ENCODE data around the gene SCFD2. TPM values are rescaled to one million over a fixed set of nuclear protein-coding genes. Genes with fewer than 3 reads are reported as not detected.

Gene SCFD2
- total and polyA plus RNA-seq, 2 donors: 5.0 to 12.1 TPM

- DNase-seq (ENCODE audit: low read depth in 6 of 9, low spot score in 9 of 9): peak in 1 of 9 donors; percentile 33
- peaks cover 0 to 5% of the 10 kb centered on the region in 2 donors for H3K9me3 ChIP-seq (ENCODE audit: control insufficient read depth in 2 of 2, insufficient read depth in 1 of 2, low read length in 1 of 2)
- H3K27me3 ChIP-seq (ENCODE audit: control insufficient read depth in 2 of 2, insufficient read depth in 1 of 2, low read length in 1 of 2): no peaks in the 10 kb centered on the region
- WGBS: 90% methylated on average over 3 of the region's 3 CpGs
- H3K27ac ChIP-seq (ENCODE audit: low read depth in 1 of 2, low read length in 1 of 2): peak overlapping the region in 1 of 2 donors; percentile 27
- H3K4me1 ChIP-seq (ENCODE audit: control insufficient read depth in 2 of 2, insufficient read depth in 2 of 2, low read length in 2 of 2): peaks cover 6 to 21% of the 10 kb centered on the region in 2 donors
- no peaks in the 10 kb centered on the region for H3K36me3 ChIP-seq (ENCODE audit: control insufficient read depth in 2 of 2, insufficient read depth in 2 of 2, low read length in 1 of 2)
- no peak overlapping the region for H3K4me3 ChIP-seq (ENCODE audit: low read length in 2 of 2)
These were observed 356.0 kb downstream of the SCFD2 start for GRCh38 chr4:53009824-53010223.

- 98% methylated on average over 4 of the region's 4 CpGs for WGBS
- no peaks in the 10 kb centered on the region for H3K36me3 ChIP-seq (ENCODE audit: control insufficient read depth in 2 of 2, insufficient read depth in 2 of 2, low read length in 1 of 2)
These were observed 358.8 kb downstream of the SCFD2 start for GRCh38 chr4:53007024-53007423.

GRCh38 chr4:53005808-53006207 lies 360.1 kb downstream of the SCFD2 start:
- 93% methylated on average over 3 of the region's 3 CpGs for WGBS
- Histone ChIP-seq H3K27ac (ENCODE audit: low read depth in 1 of 2, low read length in 1 of 2) (no peak overlapping the region), H3K27me3 (ENCODE audit: control insufficient read depth in 2 of 2, insufficient read depth in 1 of 2, low read length in 1 of 2) (no peaks in the 10 kb centered on the region), H3K9me3 (ENCODE audit: control insufficient read depth in 2 of 2, insufficient read depth in 1 of 2, low read length in 1 of 2) (peaks cover 0 to 5% of the 10 kb centered on the region in 2 donors), H3K4me3 (ENCODE audit: low read length in 2 of 2) (no peak overlapping the region), H3K4me1 (ENCODE audit: control insufficient read depth in 2 of 2, insufficient read depth in 2 of 2, low read length in 2 of 2) (peaks cover 0 to 6% of the 10 kb centered on the region in 2 donors), H3K36me3 (ENCODE audit: control insufficient read depth in 2 of 2, insufficient read depth in 2 of 2, low read length in 1 of 2) (no peaks in the 10 kb centered on the region)
- no peak for DNase-seq (ENCODE audit: low read depth in 6 of 9, low spot score in 9 of 9)

More at GRCh38 chr4:53007024-53007423, 358.8 kb downstream of the SCFD2 start:
- Histone ChIP-seq H3K9me3 (ENCODE audit: control insufficient read depth in 2 of 2, insufficient read depth in 1 of 2, low read length in 1 of 2) (peaks cover 0 to 5% of the 10 kb centered on the region in 2 donors), H3K4me3 (ENCODE audit: low read length in 2 of 2) (no peak overlapping the region), H3K27ac (ENCODE audit: low read depth in 1 of 2, low read length in 1 of 2) (no peak overlapping the region), H3K27me3 (ENCODE audit: control insufficient read depth in 2 of 2, insufficient read depth in 1 of 2, low read length in 1 of 2) (no peaks in the 10 kb centered on the region), H3K4me1 (ENCODE audit: control insufficient read depth in 2 of 2, insufficient read depth in 2 of 2, low read length in 2 of 2) (peaks cover 6 to 16% of the 10 kb centered on the region in 2 donors)
- DNase-seq (ENCODE audit: low read depth in 6 of 9, low spot score in 9 of 9): no peak

GRCh38 chr4:53005149-53005546 lies 360.7 kb downstream of the SCFD2 start:
- Histone ChIP-seq H3K27me3 (ENCODE audit: control insufficient read depth in 2 of 2, insufficient read depth in 1 of 2, low read length in 1 of 2) (no peaks in the 10 kb centered on the region), H3K4me3 (ENCODE audit: low read length in 2 of 2) (no peak overlapping the region), H3K9me3 (ENCODE audit: control insufficient read depth in 2 of 2, insufficient read depth in 1 of 2, low read length in 1 of 2) (peaks cover 0 to 5% of the 10 kb centered on the region in 2 donors), H3K36me3 (ENCODE audit: control insufficient read depth in 2 of 2, insufficient read depth in 2 of 2, low read length in 1 of 2) (no peaks in the 10 kb centered on the region), H3K4me1 (ENCODE audit: control insufficient read depth in 2 of 2, insufficient read depth in 2 of 2, low read length in 2 of 2) (peaks cover 0 to 3% of the 10 kb centered on the region in 2 donors), H3K27ac (ENCODE audit: low read depth in 1 of 2, low read length in 1 of 2) (no peak overlapping the region)
- WGBS: 70% methylated on average over 2 of the region's 2 CpGs
- DNase-seq (ENCODE audit: low read depth in 6 of 9, low spot score in 9 of 9): no peak

- Histone ChIP-seq H3K36me3 (ENCODE audit: control insufficient read depth in 2 of 2, insufficient read depth in 2 of 2, low read length in 1 of 2) (no peaks in the 10 kb centered on the region), H3K4me1 (ENCODE audit: control insufficient read depth in 2 of 2, insufficient read depth in 2 of 2, low read length in 2 of 2) (peaks cover 0 to under 1% of the 10 kb centered on the region in 2 donors), H3K27ac (ENCODE audit: low read depth in 1 of 2, low read length in 1 of 2) (no peak overlapping the region), H3K4me3 (ENCODE audit: low read length in 2 of 2) (no peak overlapping the region), H3K27me3 (ENCODE audit: control insufficient read depth in 2 of 2, insufficient read depth in 1 of 2, low read length in 1 of 2) (no peaks in the 10 kb centered on the region), H3K9me3 (ENCODE audit: control insufficient read depth in 2 of 2, insufficient read depth in 1 of 2, low read length in 1 of 2) (peaks cover 0 to 5% of the 10 kb centered on the region in 2 donors)
- WGBS: 95% methylated on average over 10 of the region's 10 CpGs
- DNase-seq (ENCODE audit: low read depth in 6 of 9, low spot score in 9 of 9): no peak
These were observed 361.2 kb downstream of the SCFD2 start for GRCh38 chr4:53004497-53005148.

GRCh38 chr4:53003959-53004358 lies 361.9 kb downstream of the SCFD2 start:
- Histone ChIP-seq H3K27me3 (ENCODE audit: control insufficient read depth in 2 of 2, insufficient read depth in 1 of 2, low read length in 1 of 2) (no peaks in the 10 kb centered on the region), H3K27ac (ENCODE audit: low read depth in 1 of 2, low read length in 1 of 2) (no peak overlapping the region), H3K9me3 (ENCODE audit: control insufficient read depth in 2 of 2, insufficient read depth in 1 of 2, low read length in 1 of 2) (peaks cover 0 to 5% of the 10 kb centered on the region in 2 donors), H3K36me3 (ENCODE audit: control insufficient read depth in 2 of 2, insufficient read depth in 2 of 2, low read length in 1 of 2) (no peaks in the 10 kb centered on the region), H3K4me1 (ENCODE audit: control insufficient read depth in 2 of 2, insufficient read depth in 2 of 2, low read length in 2 of 2) (no peaks in the 10 kb centered on the region), H3K4me3 (ENCODE audit: low read length in 2 of 2) (no peak overlapping the region)
- WGBS: 92% methylated on average over 3 of the region's 3 CpGs
- no peak for DNase-seq (ENCODE audit: low read depth in 6 of 9, low spot score in 9 of 9)

GRCh38 chr4:53000560-53000959 lies 365.3 kb downstream of the SCFD2 start:
- Histone ChIP-seq H3K27me3 (ENCODE audit: control insufficient read depth in 2 of 2, insufficient read depth in 1 of 2, low read length in 1 of 2) (no peaks in the 10 kb centered on the region), H3K27ac (ENCODE audit: low read depth in 1 of 2, low read length in 1 of 2) (no peak overlapping the region), H3K36me3 (ENCODE audit: control insufficient read depth in 2 of 2, insufficient read depth in 2 of 2, low read length in 1 of 2) (no peaks in the 10 kb centered on the region), H3K9me3 (ENCODE audit: control insufficient read depth in 2 of 2, insufficient read depth in 1 of 2, low read length in 1 of 2) (no peaks in the 10 kb centered on the region), H3K4me1 (ENCODE audit: control insufficient read depth in 2 of 2, insufficient read depth in 2 of 2, low read length in 2 of 2) (peaks cover 0 to 3% of the 10 kb centered on the region in 2 donors), H3K4me3 (ENCODE audit: low read length in 2 of 2) (no peak overlapping the region)
- no peak for DNase-seq (ENCODE audit: low read depth in 6 of 9, low spot score in 9 of 9)
- WGBS: 97% methylated on average over 6 of the region's 6 CpGs

GRCh38 chr4:52999626-53000025 lies 366.2 kb downstream of the SCFD2 start:
- peaks cover 0 to 3% of the 10 kb centered on the region in 2 donors for H3K4me1 ChIP-seq (ENCODE audit: control insufficient read depth in 2 of 2, insufficient read depth in 2 of 2, low read length in 2 of 2)
- no peaks in the 10 kb centered on the region for H3K36me3 ChIP-seq (ENCODE audit: control insufficient read depth in 2 of 2, insufficient read depth in 2 of 2, low read length in 1 of 2)
- H3K27me3 ChIP-seq (ENCODE audit: control insufficient read depth in 2 of 2, insufficient read depth in 1 of 2, low read length in 1 of 2): no peaks in the 10 kb centered on the region
- H3K27ac ChIP-seq (ENCODE audit: low read depth in 1 of 2, low read length in 1 of 2): no peak overlapping the region
- H3K4me3 ChIP-seq (ENCODE audit: low read length in 2 of 2): no peak overlapping the region
- DNase-seq (ENCODE audit: low read depth in 6 of 9, low spot score in 9 of 9): peak in 1 of 9 donors; percentile 20
- H3K9me3 ChIP-seq (ENCODE audit: control insufficient read depth in 2 of 2, insufficient read depth in 1 of 2, low read length in 1 of 2): no peaks in the 10 kb centered on the region
- WGBS: 70% methylated on average over 6 of the region's 6 CpGs

GRCh38 chr4:52998413-52998812 lies 367.4 kb downstream of the SCFD2 start:
- Histone ChIP-seq H3K4me1 (ENCODE audit: control insufficient read depth in 2 of 2, insufficient read depth in 2 of 2, low read length in 2 of 2) (peaks cover 0 to 3% of the 10 kb centered on the region in 2 donors), H3K27ac (ENCODE audit: low read depth in 1 of 2, low read length in 1 of 2) (peak overlapping the region in 1 of 2 donors; percentile 9), H3K36me3 (ENCODE audit: control insufficient read depth in 2 of 2, insufficient read depth in 2 of 2, low read length in 1 of 2) (no peaks in the 10 kb centered on the region), H3K4me3 (ENCODE audit: low read length in 2 of 2) (no peak overlapping the region), H3K27me3 (ENCODE audit: control insufficient read depth in 2 of 2, insufficient read depth in 1 of 2, low read length in 1 of 2) (no peaks in the 10 kb centered on the region), H3K9me3 (ENCODE audit: control insufficient read depth in 2 of 2, insufficient read depth in 1 of 2, low read length in 1 of 2) (no peaks in the 10 kb centered on the region)
- DNase-seq (ENCODE audit: low read depth in 6 of 9, low spot score in 9 of 9): peak in 1 of 9 donors; percentile 38
- 64% methylated on average over 3 of the region's 3 CpGs for WGBS
